Rectal smooth muscle tissue (tissue), 1 donor: ENCODE data around the gene TRAF6.
A peak's percentile ranks its signal among the peaks of the same experiment; 100 is the strongest.

Experiments
- H3K27ac ChIP-seq: one replicate; pipeline ENCODE4 v1.7.0; 2013; ENCODE audit warnings: low read depth, low read length, inconsistent platforms
- H3K27me3 ChIP-seq: one replicate; pipeline ENCODE4 v1.7.0; 2013; ENCODE audit warnings: low read length; ENCODE audit not compliant: control insufficient read depth, insufficient read depth
- H3K36me3 ChIP-seq: one replicate; pipeline ENCODE4 v1.7.0; 2013; ENCODE audit warnings: low read length; ENCODE audit not compliant: control insufficient read depth, insufficient read depth
- H3K4me1 ChIP-seq: one replicate; pipeline ENCODE4 v1.7.0; 2013; ENCODE audit warnings: low read length; ENCODE audit not compliant: control insufficient read depth, insufficient read depth
- H3K4me3 ChIP-seq: one replicate; pipeline ENCODE4 v1.7.0; 2013; ENCODE audit warnings: low read length
- H3K9ac ChIP-seq: one replicate; pipeline ENCODE4 v1.7.0; 2013; ENCODE audit warnings: low read length

Gene TRAF6

GRCh38 chr11:36452961-36453360 lies 57.1 kb downstream of the TRAF6 start:
- H3K36me3 ChIP-seq = no peaks in the 10 kb centered on the region
- no peak overlapping the region for H3K27ac ChIP-seq
- H3K4me3 ChIP-seq = no peak overlapping the region
- no peak overlapping the region for H3K9ac ChIP-seq
- H3K4me1 ChIP-seq = peaks cover 4% of the 10 kb centered on the region
- H3K27me3 ChIP-seq = no peaks in the 10 kb centered on the region

GRCh38 chr11:36452236-36452940 lies 57.7 kb downstream of the TRAF6 start:
- no peak overlapping the region for H3K4me3 ChIP-seq
- no peak overlapping the region for H3K27ac ChIP-seq
- no peaks in the 10 kb centered on the region for H3K27me3 ChIP-seq
- H3K36me3 ChIP-seq = peaks cover 1% of the 10 kb centered on the region
- H3K9ac ChIP-seq = no peak overlapping the region
- peaks cover 4% of the 10 kb centered on the region for H3K4me1 ChIP-seq

- no peaks in the 10 kb centered on the region for H3K27me3 ChIP-seq
- peaks cover 4% of the 10 kb centered on the region for H3K4me1 ChIP-seq
- no peak overlapping the region for H3K4me3 ChIP-seq
- peaks cover 5% of the 10 kb centered on the region for H3K36me3 ChIP-seq
- no peak overlapping the region for H3K9ac ChIP-seq
- no peak overlapping the region for H3K27ac ChIP-seq
Measured at GRCh38 chr11:36451681-36452080, 58.4 kb downstream of the TRAF6 start.

GRCh38 chr11:36451045-36451444 lies 59.0 kb downstream of the TRAF6 start:
- H3K27me3 ChIP-seq = no peaks in the 10 kb centered on the region
- no peak overlapping the region for H3K27ac ChIP-seq
- H3K36me3 ChIP-seq = peaks cover 7% of the 10 kb centered on the region
- no peak overlapping the region for H3K4me3 ChIP-seq
- no peak overlapping the region for H3K9ac ChIP-seq
- peaks cover 4% of the 10 kb centered on the region for H3K4me1 ChIP-seq

GRCh38 chr11:36450110-36450572 lies 59.9 kb downstream of the TRAF6 start:
- Histone ChIP-seq H3K4me3 (peak overlapping the region; percentile 54), H3K27me3 (no peaks in the 10 kb centered on the region), H3K4me1 (peaks cover 4% of the 10 kb centered on the region), H3K9ac (no peak overlapping the region), H3K27ac (no peak overlapping the region), H3K36me3 (peaks cover 7% of the 10 kb centered on the region)

GRCh38 chr11:36449561-36450096 lies 60.4 kb downstream of the TRAF6 start:
- H3K9ac ChIP-seq = no peak overlapping the region
- no peak overlapping the region for H3K27ac ChIP-seq
- H3K36me3 ChIP-seq = peaks cover 7% of the 10 kb centered on the region
- no peaks in the 10 kb centered on the region for H3K27me3 ChIP-seq
- H3K4me3 ChIP-seq = peak overlapping the region; percentile 54
- peaks cover 4% of the 10 kb centered on the region for H3K4me1 ChIP-seq

GRCh38 chr11:36447947-36448346 lies 62.1 kb downstream of the TRAF6 start:
- Histone ChIP-seq H3K4me1 (peaks cover 4% of the 10 kb centered on the region), H3K36me3 (peaks cover 7% of the 10 kb centered on the region), H3K9ac (no peak overlapping the region), H3K4me3 (no peak overlapping the region), H3K27ac (no peak overlapping the region), H3K27me3 (no peaks in the 10 kb centered on the region)

- H3K27ac ChIP-seq = no peak overlapping the region
Measured at GRCh38 chr11:36447514-36447913, 62.6 kb downstream of the TRAF6 start.

GRCh38 chr11:36446135-36446534 lies 63.9 kb downstream of the TRAF6 start:
- H3K4me3 ChIP-seq = no peak overlapping the region
- no peak overlapping the region for H3K9ac ChIP-seq
- H3K27ac ChIP-seq = no peak overlapping the region
- peaks cover 4% of the 10 kb centered on the region for H3K4me1 ChIP-seq
- no peaks in the 10 kb centered on the region for H3K27me3 ChIP-seq
- peaks cover 7% of the 10 kb centered on the region for H3K36me3 ChIP-seq

More at GRCh38 chr11:36447514-36447913, 62.6 kb downstream of the TRAF6 start:
- Histone ChIP-seq H3K36me3 (peaks cover 7% of the 10 kb centered on the region), H3K27me3 (no peaks in the 10 kb centered on the region), H3K4me1 (peaks cover 4% of the 10 kb centered on the region), H3K4me3 (no peak overlapping the region), H3K9ac (no peak overlapping the region)

- Histone ChIP-seq H3K36me3 (peaks cover 7% of the 10 kb centered on the region), H3K27ac (no peak overlapping the region), H3K27me3 (no peaks in the 10 kb centered on the region), H3K4me3 (no peak overlapping the region), H3K9ac (no peak overlapping the region), H3K4me1 (no peaks in the 10 kb centered on the region)
Measured at GRCh38 chr11:36443661-36444060, 66.4 kb downstream of the TRAF6 start.

- Histone ChIP-seq H3K9ac (no peak overlapping the region), H3K27me3 (no peaks in the 10 kb centered on the region), H3K4me3 (no peak overlapping the region), H3K27ac (no peak overlapping the region), H3K4me1 (no peaks in the 10 kb centered on the region), H3K36me3 (peaks cover 3% of the 10 kb centered on the region)
Measured at GRCh38 chr11:36441610-36442208, 68.4 kb downstream of the TRAF6 start.

- H3K9ac ChIP-seq = no peak overlapping the region
- H3K4me1 ChIP-seq = no peaks in the 10 kb centered on the region
- no peak overlapping the region for H3K4me3 ChIP-seq
Measured at GRCh38 chr11:36438126-36438525, 71.9 kb downstream of the TRAF6 start.

More at GRCh38 chr11:36438126-36438525, 71.9 kb downstream of the TRAF6 start:
- Histone ChIP-seq H3K27me3 (no peaks in the 10 kb centered on the region), H3K36me3 (no peaks in the 10 kb centered on the region), H3K27ac (no peak overlapping the region)
